Effector memory CD4-positive, alpha-beta T cell (primary cell): ENCODE results near the gene RDM1.

ENCODE experiments used
- DNase-seq, 3 donors: peaks; one replicate each; pipeline ENCODE4 v3.0.0-alpha.2; 2020
- H3K27ac ChIP-seq: 2 replicates; pipeline ENCODE4 v1.7.0; 2013; ENCODE audit warnings: mild to moderate bottlenecking, low read length, moderate library complexity; ENCODE audit not compliant: insufficient read depth, poor library complexity, severe bottlenecking
- H3K27me3 ChIP-seq: replicated peaks from 2 replicates; pipeline ENCODE4 v1.7.0; 2013; ENCODE audit warnings: mild to moderate bottlenecking, low read length; ENCODE audit not compliant: insufficient read depth, control insufficient read depth, poor library complexity, severe bottlenecking
- H3K36me3 ChIP-seq: 2 replicates; pipeline ENCODE4 v1.7.0; 2013; ENCODE audit warnings: mild to moderate bottlenecking, low read length, moderate library complexity; ENCODE audit not compliant: control insufficient read depth, insufficient read depth
- H3K4me1 ChIP-seq: 2 replicates; pipeline ENCODE4 v1.7.0; 2013; ENCODE audit warnings: low read length, mild to moderate bottlenecking; ENCODE audit not compliant: control insufficient read depth, insufficient read depth, poor library complexity, severe bottlenecking
- H3K4me3 ChIP-seq: 2 replicates; pipeline ENCODE4 v1.7.0; 2013; ENCODE audit warnings: low read length, low read depth, mild to moderate bottlenecking; ENCODE audit not compliant: insufficient read depth, poor library complexity, severe bottlenecking
- H3K9me3 ChIP-seq: 2 replicates; pipeline ENCODE4 v1.7.0; 2013; ENCODE audit warnings: mild to moderate bottlenecking, low read length, moderate library complexity; ENCODE audit not compliant: control insufficient read depth

Gene RDM1

GRCh38 chr17:35936063-35936462 is 5.5 kb upstream of the RDM1 start:
- Histone ChIP-seq H3K9me3 (no peaks in the 10 kb centered on the region), H3K27me3 (no peaks in the 10 kb centered on the region), H3K4me1 (no peaks in the 10 kb centered on the region), H3K36me3 (no peaks in the 10 kb centered on the region), H3K27ac (no peak overlapping the region), H3K4me3 (no peak overlapping the region)
- DNase-seq: no peak

DNA sequence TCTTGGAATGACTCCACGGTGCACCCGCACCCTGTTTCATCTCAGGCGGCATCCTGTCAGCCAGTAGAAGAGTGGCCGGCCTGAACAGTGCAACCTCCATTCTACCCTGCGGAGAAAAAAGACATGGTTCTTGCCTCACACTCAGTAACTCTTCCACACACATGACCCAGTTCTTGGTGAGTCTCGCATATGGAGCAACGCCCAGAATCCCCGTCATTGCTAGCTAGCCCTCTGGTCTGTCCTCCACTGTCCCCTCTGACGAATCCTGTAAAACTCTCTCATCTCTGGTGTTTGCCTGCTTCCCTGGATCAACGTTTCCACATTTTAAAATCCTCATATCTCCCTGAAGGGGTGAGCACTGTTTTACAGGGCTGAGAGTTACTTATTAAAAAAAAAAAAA is 4.2 kb upstream of the RDM1 start:
- Histone ChIP-seq H3K36me3 (no peaks in the 10 kb centered on the region), H3K4me3 (no peak overlapping the region), H3K27me3 (no peaks in the 10 kb centered on the region), H3K27ac (no peak overlapping the region), H3K9me3 (no peaks in the 10 kb centered on the region), H3K4me1 (peaks cover 6% of the 10 kb centered on the region)
- DNase-seq: no peak

DNA sequence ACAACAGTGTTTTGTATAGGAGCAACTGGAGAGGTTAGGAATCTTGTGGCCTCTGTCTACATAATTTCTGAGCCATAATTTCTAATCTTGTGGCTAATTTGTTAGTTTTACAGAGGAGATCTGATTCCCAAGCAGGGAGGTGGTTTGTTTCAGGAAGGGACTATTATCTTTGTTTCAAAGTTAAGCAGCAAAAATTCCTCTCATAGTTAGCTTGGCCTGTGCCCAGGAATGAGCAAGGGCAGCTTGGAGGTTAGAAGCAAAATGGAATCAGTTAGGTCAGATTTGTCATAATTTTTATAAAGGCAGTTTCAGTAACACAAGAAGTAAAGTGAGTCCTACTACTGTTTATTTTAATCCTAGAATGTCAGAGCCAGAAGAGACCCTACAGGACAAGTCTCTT is 2.0 kb upstream of the RDM1 start:
- no peak for DNase-seq
- Histone ChIP-seq H3K9me3 (no peaks in the 10 kb centered on the region), H3K27me3 (no peaks in the 10 kb centered on the region), H3K4me3 (no peak overlapping the region), H3K27ac (no peak overlapping the region), H3K36me3 (no peaks in the 10 kb centered on the region), H3K4me1 (peaks cover 6% of the 10 kb centered on the region)

DNA sequence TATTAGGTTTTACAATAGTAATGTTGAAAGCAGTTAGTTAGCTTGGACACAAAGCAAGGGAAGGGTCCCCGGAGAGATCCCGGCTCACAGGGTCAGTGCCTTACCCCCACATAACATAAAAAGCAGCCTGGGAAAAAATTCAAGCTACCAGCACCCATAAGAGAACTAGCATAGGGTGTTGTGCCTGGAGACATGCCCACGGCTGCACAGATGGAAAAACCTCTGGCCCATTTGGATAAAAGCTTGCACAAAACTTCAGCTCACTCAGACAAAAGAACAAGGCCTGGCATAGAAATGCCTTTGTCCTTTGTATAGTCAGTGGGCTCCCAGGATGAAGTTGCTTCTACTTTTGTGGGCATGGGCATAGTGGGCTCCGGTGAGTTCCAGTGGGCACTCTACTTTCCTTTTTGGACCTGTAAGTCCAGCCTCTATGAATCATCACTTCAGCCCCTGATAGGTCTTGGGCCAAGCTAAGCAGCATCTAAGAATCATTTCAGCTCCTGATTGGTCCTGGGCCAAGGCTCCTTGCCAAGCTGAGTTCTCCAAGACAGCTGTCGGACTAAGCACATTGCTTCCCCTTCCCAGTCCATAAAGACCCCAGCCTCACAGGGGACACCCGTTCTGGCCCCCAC is 1.3 kb upstream of the RDM1 start:
- Histone ChIP-seq H3K27ac (no peak overlapping the region), H3K4me1 (peaks cover 6% of the 10 kb centered on the region), H3K4me3 (no peak overlapping the region), H3K27me3 (no peaks in the 10 kb centered on the region), H3K9me3 (no peaks in the 10 kb centered on the region), H3K36me3 (no peaks in the 10 kb centered on the region)
- DNase-seq: no peak

GRCh38 chr17:35927714-35928113 is 2.9 kb downstream of the RDM1 start:
- DNase-seq: no peak
- H3K4me1 ChIP-seq: peaks cover 6% of the 10 kb centered on the region
- H3K4me3 ChIP-seq: no peak overlapping the region
- no peak overlapping the region for H3K27ac ChIP-seq
- H3K36me3 ChIP-seq: no peaks in the 10 kb centered on the region
- H3K9me3 ChIP-seq: no peaks in the 10 kb centered on the region
- no peaks in the 10 kb centered on the region for H3K27me3 ChIP-seq

- no peak overlapping the region for H3K27ac ChIP-seq
- no peak overlapping the region for H3K4me3 ChIP-seq
- no peak for DNase-seq
- no peaks in the 10 kb centered on the region for H3K9me3 ChIP-seq
- H3K27me3 ChIP-seq: no peaks in the 10 kb centered on the region
- no peaks in the 10 kb centered on the region for H3K36me3 ChIP-seq
- no peaks in the 10 kb centered on the region for H3K4me1 ChIP-seq
These were observed 6.9 kb downstream of the RDM1 start for GRCh38 chr17:35923609-35924114.

GRCh38 chr17:35920229-35920628 is 10.3 kb downstream of the RDM1 start:
- Histone ChIP-seq H3K27me3 (no peaks in the 10 kb centered on the region), H3K4me1 (no peaks in the 10 kb centered on the region), H3K4me3 (no peak overlapping the region), H3K36me3 (no peaks in the 10 kb centered on the region), H3K9me3 (no peaks in the 10 kb centered on the region), H3K27ac (no peak overlapping the region)
- no peak for DNase-seq

DNA sequence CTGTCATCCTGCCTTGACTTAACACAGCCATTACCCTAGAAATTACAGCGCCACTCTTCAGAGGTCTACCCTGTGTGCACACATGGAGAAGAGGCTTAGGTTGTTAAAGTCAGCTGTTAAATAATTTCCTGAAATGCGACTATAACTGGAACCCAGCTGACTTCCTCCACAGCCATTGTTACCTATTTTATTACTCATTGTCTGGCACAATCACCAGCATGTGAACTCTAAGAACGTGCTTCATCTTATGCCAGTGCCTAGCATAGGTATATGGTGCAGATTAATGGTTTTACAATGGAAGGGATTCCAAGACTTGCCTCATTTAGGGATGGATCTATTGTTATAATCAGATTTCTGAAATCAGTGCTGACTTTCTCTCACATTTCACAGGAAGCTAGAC is 11.9 kb downstream of the RDM1 start:
- Histone ChIP-seq H3K4me3 (no peak overlapping the region), H3K4me1 (no peaks in the 10 kb centered on the region), H3K9me3 (no peaks in the 10 kb centered on the region), H3K36me3 (no peaks in the 10 kb centered on the region), H3K27me3 (no peaks in the 10 kb centered on the region), H3K27ac (no peak overlapping the region)
- DNase-seq: no peak

DNA sequence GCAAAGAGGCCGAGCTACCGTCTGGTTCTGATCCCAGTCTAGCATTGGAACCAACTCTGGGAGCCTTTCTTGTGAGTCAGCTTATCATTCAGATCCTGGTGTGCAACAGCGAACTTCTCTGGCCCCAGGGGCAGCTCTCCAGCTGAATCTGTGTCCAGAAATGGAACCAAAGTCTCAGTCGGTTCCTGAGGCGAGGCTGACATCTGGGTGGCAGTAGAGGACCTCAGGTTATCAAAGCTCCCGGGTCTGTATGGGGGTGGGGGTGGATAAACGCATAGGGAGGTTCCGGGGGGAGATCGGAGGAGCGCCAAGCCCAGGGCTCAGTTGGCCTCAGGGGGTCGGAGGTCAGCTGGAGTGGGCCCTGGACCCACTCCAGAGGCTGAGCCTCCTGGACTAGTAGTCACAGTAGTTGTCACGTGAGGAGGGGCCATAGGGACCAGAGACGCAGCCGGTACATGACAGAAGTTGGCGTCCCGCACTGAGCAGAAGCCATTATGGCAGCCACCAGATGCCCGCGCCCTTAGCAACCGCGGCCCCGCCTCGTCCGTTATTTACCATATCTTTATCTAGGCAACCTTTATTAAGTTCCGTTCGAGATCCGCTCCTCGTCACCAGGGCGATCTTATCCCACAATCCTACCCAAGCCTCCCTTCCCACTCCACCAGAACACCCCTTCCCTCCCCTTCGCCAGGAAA is 12.9 kb downstream of the RDM1 start:
- no peaks in the 10 kb centered on the region for H3K4me1 ChIP-seq
- no peaks in the 10 kb centered on the region for H3K27me3 ChIP-seq
- DNase-seq: no peak
- H3K9me3 ChIP-seq: no peaks in the 10 kb centered on the region
- no peaks in the 10 kb centered on the region for H3K36me3 ChIP-seq
- no peak overlapping the region for H3K27ac ChIP-seq
- H3K4me3 ChIP-seq: no peak overlapping the region

GRCh38 chr17:35915153-35915964 is 15.2 kb downstream of the RDM1 start:
- Histone ChIP-seq H3K9me3 (no peaks in the 10 kb centered on the region), H3K27ac (no peak overlapping the region), H3K27me3 (no peaks in the 10 kb centered on the region), H3K4me1 (no peaks in the 10 kb centered on the region), H3K36me3 (no peaks in the 10 kb centered on the region), H3K4me3 (no peak overlapping the region)
- DNase-seq: no peak
